Measurements from ENCODE around the gene THSD4.

DNA sequence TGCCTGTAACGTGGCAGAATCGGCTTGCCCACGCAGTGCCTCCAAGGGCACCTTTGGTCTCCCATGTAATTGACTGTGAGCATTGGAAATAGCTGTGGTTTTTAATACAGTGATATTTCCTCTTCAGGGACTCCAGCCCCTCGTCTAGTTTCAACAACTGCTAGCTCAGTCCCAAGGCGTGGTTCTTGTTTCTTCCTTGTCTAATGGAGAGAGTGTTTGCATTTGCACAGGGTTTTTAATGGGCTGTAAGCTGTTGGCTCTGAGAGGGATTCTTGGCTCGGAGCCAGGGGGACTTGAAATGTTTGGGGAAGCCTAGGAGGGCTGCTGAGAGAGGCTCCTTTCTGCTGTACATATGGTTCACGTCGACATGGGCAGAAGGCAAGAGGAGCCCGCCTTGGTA lies 86.2 kb downstream of the THSD4 start:
- TF ChIP-seq EP300 (conservative IDR thresholded peaks at IDR 0.05; ENCODE audit: poor library complexity, severe bottlenecking) (no peak), POLR2AphosphoS5 (IDR thresholded peaks at IDR 0.05) (no peak), TAF1 (IDR thresholded peaks at IDR 0.05; ENCODE audit: low read depth) (no peak)
- TF ChIP-seq, protein P1, sequence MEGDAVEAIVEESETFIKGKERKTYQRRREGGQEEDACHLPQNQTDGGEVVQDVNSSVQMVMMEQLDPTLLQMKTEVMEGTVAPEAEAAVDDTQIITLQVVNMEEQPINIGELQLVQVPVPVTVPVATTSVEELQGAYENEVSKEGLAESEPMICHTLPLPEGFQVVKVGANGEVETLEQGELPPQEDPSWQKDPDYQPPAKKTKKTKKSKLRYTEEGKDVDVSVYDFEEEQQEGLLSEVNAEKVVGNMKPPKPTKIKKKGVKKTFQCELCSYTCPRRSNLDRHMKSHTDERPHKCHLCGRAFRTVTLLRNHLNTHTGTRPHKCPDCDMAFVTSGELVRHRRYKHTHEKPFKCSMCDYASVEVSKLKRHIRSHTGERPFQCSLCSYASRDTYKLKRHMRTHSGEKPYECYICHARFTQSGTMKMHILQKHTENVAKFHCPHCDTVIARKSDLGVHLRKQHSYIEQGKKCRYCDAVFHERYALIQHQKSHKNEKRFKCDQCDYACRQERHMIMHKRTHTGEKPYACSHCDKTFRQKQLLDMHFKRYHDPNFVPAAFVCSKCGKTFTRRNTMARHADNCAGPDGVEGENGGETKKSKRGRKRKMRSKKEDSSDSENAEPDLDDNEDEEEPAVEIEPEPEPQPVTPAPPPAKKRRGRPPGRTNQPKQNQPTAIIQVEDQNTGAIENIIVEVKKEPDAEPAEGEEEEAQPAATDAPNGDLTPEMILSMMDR (IDR thresholded peaks at IDR 0.05; ENCODE audit: poor library complexity, severe bottlenecking) = no peak

Measured in neural cell (in vitro differentiated cells).